K562 (cell line): ENCODE data around the gene SPIN1.

Source experiments
- BHLHE40 ChIP-seq: IDR thresholded peaks from 2 replicates; pipeline ENCODE4 v1.6.1; 2011; ENCODE audit warnings: low read length, improper control_type of control experiment
- BRD4 ChIP-seq: fragments of 200-600 bp; sonication (generic); IDR thresholded peaks from 2 replicates; pipeline ENCODE4 v1.6.1; 2017; ENCODE audit warnings: inconsistent platforms
- POLR2AphosphoS5 ChIP-seq: IDR thresholded peaks from 2 replicates; pipeline ENCODE4 v1.6.1; 2011; ENCODE audit warnings: mild to moderate bottlenecking, low read depth, low read length, moderate library complexity; ENCODE audit not compliant: control insufficient read depth, insufficient read depth
- PRDM10 ChIP-seq: fragments of 450-650 bp; IDR thresholded peaks from 2 replicates; pipeline ENCODE4 v1.6.1; 2018; ENCODE audit not compliant: partially characterized antibody
- SAFB2 ChIP-seq: fragments of 200-400 bp; formaldehyde crosslinking; IDR thresholded peaks from 2 replicates; pipeline ENCODE4 v1.6.1; 2018; ENCODE audit warnings: borderline replicate concordance, low read length, low read depth, moderate library complexity; ENCODE audit not compliant: severe bottlenecking
- SREBF2 ChIP-seq: sonication (generic); formaldehyde crosslinking; IDR thresholded peaks from 2 replicates; pipeline ENCODE4 v1.4.0; 2020; ENCODE audit warnings: mild to moderate bottlenecking, missing genetic modification reagents
- VEZF1 ChIP-seq: fragments of 200-800 bp; sonication (Bioruptor generic); IDR thresholded peaks from 2 replicates; pipeline ENCODE4 v1.6.1; 2017; ENCODE audit warnings: missing genetic modification characterization, missing compliant biosample characterization
- TF ChIP-seq, protein P1 (sequence below), 2 experiments: fragments of 450-650 bp in 1 of 2; sonication (generic) in 1 of 2; formaldehyde crosslinking in 1 of 2; IDR thresholded peaks; 2 replicates each; pipeline versions ENCODE4 v1.7.1 to v1.9.0; 2016 to 2022; ENCODE audit warnings: inconsistent platforms in 1 of 2, mild to moderate bottlenecking in 1 of 2, missing genetic modification reagents in 1 of 2

- no peak for TF ChIP-seq BRD4
- no peak for TF ChIP-seq VEZF1 (CRISPR knock-in tag)
- TF ChIP-seq PRDM10 = no peak
- TF ChIP-seq, protein P1, sequence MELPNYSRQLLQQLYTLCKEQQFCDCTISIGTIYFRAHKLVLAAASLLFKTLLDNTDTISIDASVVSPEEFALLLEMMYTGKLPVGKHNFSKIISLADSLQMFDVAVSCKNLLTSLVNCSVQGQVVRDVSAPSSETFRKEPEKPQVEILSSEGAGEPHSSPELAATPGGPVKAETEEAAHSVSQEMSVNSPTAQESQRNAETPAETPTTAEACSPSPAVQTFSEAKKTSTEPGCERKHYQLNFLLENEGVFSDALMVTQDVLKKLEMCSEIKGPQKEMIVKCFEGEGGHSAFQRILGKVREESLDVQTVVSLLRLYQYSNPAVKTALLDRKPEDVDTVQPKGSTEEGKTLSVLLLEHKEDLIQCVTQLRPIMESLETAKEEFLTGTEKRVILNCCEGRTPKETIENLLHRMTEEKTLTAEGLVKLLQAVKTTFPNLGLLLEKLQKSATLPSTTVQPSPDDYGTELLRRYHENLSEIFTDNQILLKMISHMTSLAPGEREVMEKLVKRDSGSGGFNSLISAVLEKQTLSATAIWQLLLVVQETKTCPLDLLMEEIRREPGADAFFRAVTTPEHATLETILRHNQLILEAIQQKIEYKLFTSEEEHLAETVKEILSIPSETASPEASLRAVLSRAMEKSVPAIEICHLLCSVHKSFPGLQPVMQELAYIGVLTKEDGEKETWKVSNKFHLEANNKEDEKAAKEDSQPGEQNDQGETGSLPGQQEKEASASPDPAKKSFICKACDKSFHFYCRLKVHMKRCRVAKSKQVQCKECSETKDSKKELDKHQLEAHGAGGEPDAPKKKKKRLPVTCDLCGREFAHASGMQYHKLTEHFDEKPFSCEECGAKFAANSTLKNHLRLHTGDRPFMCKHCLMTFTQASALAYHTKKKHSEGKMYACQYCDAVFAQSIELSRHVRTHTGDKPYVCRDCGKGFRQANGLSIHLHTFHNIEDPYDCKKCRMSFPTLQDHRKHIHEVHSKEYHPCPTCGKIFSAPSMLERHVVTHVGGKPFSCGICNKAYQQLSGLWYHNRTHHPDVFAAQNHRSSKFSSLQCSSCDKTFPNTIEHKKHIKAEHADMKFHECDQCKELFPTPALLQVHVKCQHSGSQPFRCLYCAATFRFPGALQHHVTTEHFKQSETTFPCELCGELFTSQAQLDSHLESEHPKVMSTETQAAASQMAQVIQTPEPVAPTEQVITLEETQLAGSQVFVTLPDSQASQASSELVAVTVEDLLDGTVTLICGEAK (IDR thresholded peaks at IDR 0.05) = no peak
- TF ChIP-seq, protein P1 (CRISPR knock-in tag; IDR thresholded peaks at IDR 0.05) = no peak
- no peak for TF ChIP-seq SAFB2
- TF ChIP-seq BHLHE40 = no peak
- no peak for TF ChIP-seq POLR2AphosphoS5
- no peak for TF ChIP-seq SREBF2
Observed at GRCh38 chr9:88391236-88391635, 3.0 kb downstream of the SPIN1 start.
